Uterus (tissue), 2 donors: ENCODE measurements around the gene KLHL14.

Experiments
- CTCF ChIP-seq, 4 experiments: fragments of 200-600 bp in 2 of 4; fragments of 450-650 bp in 2 of 4; sonication (generic) in 2 of 4; IDR thresholded peaks; one replicate each; pipeline ENCODE4 v1.5.1; 2016 to 2019; ENCODE audit warnings: antibody characterized with exemption in 4 of 4, mild to moderate bottlenecking in 2 of 4, moderate library complexity in 1 of 4
- POLR2A ChIP-seq, 2 donors: fragments of 450-650 bp; IDR thresholded peaks; one replicate each; pipeline ENCODE4 v1.6.1; 2016; ENCODE audit warnings: antibody characterized with exemption in 2 of 2, mild to moderate bottlenecking in 1 of 2, moderate library complexity in 1 of 2

- TF ChIP-seq CTCF (IDR thresholded peaks at IDR 0.05) (no peak), POLR2A (IDR thresholded peaks at IDR 0.05) (no peak)
Observed at GRCh38 chr18:32677578-32677977, 95.2 kb downstream of the KLHL14 start.
